ENCODE measurements around the gene ABLIM3. TPM values are rescaled to one million over a fixed set of nuclear protein-coding genes. Genes with fewer than 3 reads are reported as not detected.

ABLIM3 gene
- total and polyA plus RNA-seq, 2 of the 8 experiments (the other 6 are each of a cell fraction or from before 2014, with no cell fraction given), result 0.36 to 0.56 TPM

DNA sequence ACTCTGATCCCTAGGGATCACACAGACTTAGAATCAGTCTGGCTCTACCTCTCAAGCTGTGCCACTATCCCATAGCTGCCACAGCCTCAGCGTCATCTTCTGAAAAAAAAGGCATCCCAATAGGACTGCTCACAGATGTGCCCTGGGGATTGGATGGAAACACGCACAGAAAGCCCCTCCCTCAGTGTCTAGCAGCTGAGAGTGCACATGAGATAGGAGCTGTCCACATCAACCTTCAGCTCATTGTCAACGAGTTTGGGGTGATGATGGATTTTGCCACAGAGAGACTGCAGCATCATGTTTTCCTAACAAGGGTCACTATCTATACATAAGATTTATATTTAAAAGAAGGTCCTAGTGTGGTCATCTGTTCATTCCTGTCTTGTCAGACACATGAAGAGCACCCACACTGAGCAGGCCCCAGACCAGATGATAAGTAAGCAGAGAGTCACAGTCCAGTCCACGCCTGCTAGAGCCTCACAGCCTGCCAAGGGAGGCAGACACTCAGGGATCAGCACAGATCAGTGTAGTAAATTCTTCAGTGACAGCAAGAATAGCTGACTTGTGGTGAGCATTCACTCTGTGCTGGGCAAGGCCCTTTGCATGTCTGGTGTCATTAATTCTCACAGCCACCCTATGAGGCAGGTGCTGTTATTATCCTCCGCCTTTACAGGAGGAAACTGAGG lies 156.2 kb downstream of the ABLIM3 start:
- H3K9ac ChIP-seq (replicated peaks in 1 of 4; ENCODE audit: extremely low read depth in 1 of 4, low read depth in 3 of 4, low read length in 3 of 4), result no peak overlapping the region; a peak in 1 of 7 replicates
- no peak overlapping the region for H2BK12ac ChIP-seq (ENCODE audit: low read depth, low read length)
- no peaks in the 10 kb centered on the region for H3K27me3 ChIP-seq (replicated peaks in 1 of 4; ENCODE audit: control insufficient read depth in 3 of 4, extremely low read depth in 1 of 4, insufficient read depth in 3 of 4, low read length in 3 of 4)
- H3K18ac ChIP-seq (ENCODE audit: extremely low read depth, low read length), result no peak overlapping the region
- H3K79me2 ChIP-seq (ENCODE audit: control insufficient read depth in 1 of 2, insufficient read depth in 2 of 2, low read length in 2 of 2), result no peaks in the 10 kb centered on the region
- no peak overlapping the region for H3K4me2 ChIP-seq (ENCODE audit: insufficient read depth in 1 of 2, low read depth in 2 of 2, low read length in 2 of 2)
- H3K4me3 ChIP-seq (ENCODE audit: extremely low read depth in 1 of 4, insufficient read depth in 2 of 4, low read depth in 3 of 4, low read length in 4 of 4), result no peak overlapping the region
- no peak overlapping the region for H2BK15ac ChIP-seq (ENCODE audit: low read length)
- peaks cover 0 to 6% (median 2%) of the 10 kb centered on the region in 4 experiments; a peak in 3 of 7 replicates for H3K4me1 ChIP-seq (replicated peaks in 1 of 4; ENCODE audit: control insufficient read depth in 3 of 4, insufficient read depth in 4 of 4, low read length in 3 of 4)
- TF ChIP-seq TCF12 (IDR thresholded peaks at IDR 0.05; ENCODE audit: low read depth, low read length), result no peak
- no peak for TF ChIP-seq CBX5 (IDR thresholded peaks at IDR 0.05; ENCODE audit: low read depth, low read length)
- TF ChIP-seq SP4 (IDR thresholded peaks at IDR 0.05; ENCODE audit: low read length), result no peak
- TF ChIP-seq RAD21 (IDR thresholded peaks at IDR 0.05 in 1 of 2, conservative IDR thresholded peaks at IDR 0.05 in 1 of 2; ENCODE audit: low read depth in 2 of 2, low read length in 2 of 2), result no peak
- TF ChIP-seq CBX8 (IDR thresholded peaks at IDR 0.05; ENCODE audit: borderline replicate concordance, low read depth, low read length), result no peak
- no peak for TF ChIP-seq NANOG (IDR thresholded peaks at IDR 0.05; ENCODE audit: insufficient read depth, low read depth, low read length, poor library complexity, severe bottlenecking)
- no peak for TF ChIP-seq TBP (IDR thresholded peaks at IDR 0.05; ENCODE audit: low read depth, low read length)
- no peak for TF ChIP-seq CEBPB (IDR thresholded peaks at IDR 0.05; ENCODE audit: low read depth, low read length)
- TF ChIP-seq BCL11A (IDR thresholded peaks at IDR 0.05; ENCODE audit: low read depth in 2 of 2, low read length in 2 of 2), result no peak
- no peak for TF ChIP-seq EZH2 (IDR thresholded peaks at IDR 0.05; ENCODE audit: low read depth, low read length, severe bottlenecking)
- 89% methylated on average over 5 of the region's 5 CpGs; no CpG with 5 or more reads in 1 of the 2 experiments for WGBS, 2 experiments (ENCODE audit: extremely low coverage in 1 of 2, insufficient coverage in 1 of 2, insufficient read length in 1 of 2, insufficient replicate concordance in 2 of 2, low coverage in 1 of 2, low lambda C conversion rate in 2 of 2, missing lambda C conversion rate in 1 of 2)
- H3K56ac ChIP-seq (replicated peaks; ENCODE audit: insufficient read length, low read depth, low read length), result no peak overlapping the region
- H3K23me2 ChIP-seq (ENCODE audit: low read depth, low read length), result no peaks in the 10 kb centered on the region
- H2BK120ac ChIP-seq (replicated peaks; ENCODE audit: low read depth, low read length), result no peak overlapping the region
- no peak for DNase-seq (ENCODE audit: low read depth in 1 of 2, low spot score in 2 of 2)
- H2BK5ac ChIP-seq (ENCODE audit: low read depth, low read length), result no peak overlapping the region
- no peak overlapping the region for H2AK5ac ChIP-seq (ENCODE audit: low read depth, low read length)
- H3K36me3 ChIP-seq (ENCODE audit: control insufficient read depth in 2 of 4, insufficient read depth in 4 of 4, low read length in 3 of 4), result no peaks in the 10 kb centered on the region
- no peaks in the 10 kb centered on the region for H4K20me1 ChIP-seq (replicated peaks in 1 of 2; ENCODE audit: control insufficient read depth in 1 of 2, insufficient read depth in 2 of 2, low read length in 2 of 2)
- H3K14ac ChIP-seq (ENCODE audit: insufficient read length), result no peak overlapping the region
- no peak overlapping the region for H3K4ac ChIP-seq (replicated peaks; ENCODE audit: insufficient read length, low read depth, low read length)
- FAIRE-seq, result no peak
- no peak overlapping the region for H4K8ac ChIP-seq (ENCODE audit: extremely low read depth, insufficient read depth, low read length)
- H2BK20ac ChIP-seq (ENCODE audit: low read length), result no peak overlapping the region
- peak overlapping the region; percentile 54 for H4K91ac ChIP-seq (replicated peaks; ENCODE audit: insufficient read length, low read length)
- ChIA-PET CTCF (ENCODE audit: partially characterized antibody) (interaction anchor here (0.6 to 4.1 kb wide), 17 partner anchors 10 to 335 kb away, joined by 3 to 25 read pairs (median 3); partner anchors contain the start of gene ABLIM3), POLR2A (ENCODE audit: partially characterized antibody) (interaction anchor here (1.2 kb wide), 1 partner anchor 58 kb away, joined by 3 read pairs; no protein-coding TSS in a partner anchor)
- no peak overlapping the region for H3K27ac ChIP-seq (ENCODE audit: low read depth, low read length)
- no peak overlapping the region for H4K5ac ChIP-seq (ENCODE audit: insufficient read length, low read depth, low read length)
- H3K9me3 ChIP-seq (ENCODE audit: insufficient read depth in 2 of 2, low read depth in 1 of 2, low read length in 1 of 2), result no peaks in the 10 kb centered on the region
- H3K79me1 ChIP-seq (ENCODE audit: low read depth, low read length), result no peaks in the 10 kb centered on the region
- H3K23ac ChIP-seq (ENCODE audit: insufficient read length), result no peak overlapping the region
- H2AFZ ChIP-seq (ENCODE audit: low read length), result no peak overlapping the region
